ENCODE data around the gene ZNF550. TPM values are rescaled to one million over a fixed set of nuclear protein-coding genes. Genes with fewer than 3 reads are reported as not detected.

The ZNF550 gene
- total and polyA plus RNA-seq, 10 of the 15 experiments (the other 5 are each of a cell fraction or from before 2014, with no cell fraction given) = 2.6 to 14.0 (median 7.4) TPM

GRCh38 chr19:57599761-57600383 lies 40.2 kb upstream of the ZNF550 start, which contains the start of gene ZNF530 (continued):
- peak; percentile 67; the same call in 1 of the 2 replicates for TF ChIP-seq CREB1 (IDR thresholded peaks at IDR 0.05; ENCODE audit: low read depth)
- peak; percentile 82 for TF ChIP-seq POLR2AphosphoS5 (IDR thresholded peaks at IDR 0.05; ENCODE audit: low read length)
- peak; percentile 47; the same call in 1 of the 2 replicates for TF ChIP-seq NR2C1 (IDR thresholded peaks at IDR 0.05)
- TF ChIP-seq NKRF (conservative IDR thresholded peaks at IDR 0.05) = peak; percentile 98
- peak; percentile 69 to 76 for TF ChIP-seq SRF (IDR thresholded peaks at IDR 0.05; ENCODE audit: low read depth in 2 of 2, low read length in 2 of 2)
- peak; percentile 98 for TF ChIP-seq SMAD1 (IDR thresholded peaks at IDR 0.05; ENCODE audit: low read depth, partially characterized antibody)
- TF ChIP-seq ZBTB40 (IDR thresholded peaks at IDR 0.05; ENCODE audit: borderline replicate concordance) = peak; percentile 94
